GM12873 (cell line): Measurements from ENCODE around the gene PVALB.

Experiments
- CTCF ChIP-seq: IDR thresholded peaks from 2 replicates; pipeline ENCODE4 v1.5.1; 2012; ENCODE audit warnings: low read depth, mild to moderate bottlenecking, moderate library complexity, low read length, control low read depth; ENCODE audit not compliant: insufficient read depth; ENCODE audit errors: missing control alignments

The PVALB gene

GRCh38 chr22:36819112-36819511 lies 2.3 kb upstream of the PVALB start:
- TF ChIP-seq CTCF = no peak

DNA sequence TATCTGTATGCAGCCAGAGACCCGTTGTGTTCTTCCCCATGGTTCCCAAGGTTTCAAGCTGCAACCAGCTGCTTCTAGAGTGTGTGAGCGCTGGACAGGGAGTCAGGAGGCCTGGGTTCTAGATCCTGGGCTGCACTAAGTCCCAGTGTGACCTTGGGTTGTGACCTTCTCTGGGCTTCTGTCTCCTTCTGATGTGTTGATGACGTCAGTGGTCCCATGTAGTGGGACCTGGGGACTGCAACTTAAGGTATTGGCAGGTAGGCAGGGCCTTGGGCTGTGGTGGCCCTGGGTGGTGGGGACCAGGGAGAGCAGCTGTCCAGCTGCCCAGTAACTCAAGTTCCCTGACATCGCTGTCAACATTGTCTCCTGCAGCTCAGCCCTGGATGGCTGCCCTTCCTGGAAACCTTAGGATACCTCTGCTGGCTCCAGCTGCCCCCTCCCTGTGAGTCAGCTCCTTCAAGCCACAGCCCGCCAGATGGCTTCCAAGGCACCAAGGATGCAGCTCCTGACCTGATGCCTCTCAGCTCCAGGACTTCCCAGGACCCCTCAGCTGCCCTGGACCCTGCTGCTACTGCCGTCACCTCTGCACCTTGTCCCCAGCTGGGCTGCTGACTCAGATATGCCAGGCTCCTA lies 1.3 kb upstream of the PVALB start:
- TF ChIP-seq CTCF = no peak

DNA sequence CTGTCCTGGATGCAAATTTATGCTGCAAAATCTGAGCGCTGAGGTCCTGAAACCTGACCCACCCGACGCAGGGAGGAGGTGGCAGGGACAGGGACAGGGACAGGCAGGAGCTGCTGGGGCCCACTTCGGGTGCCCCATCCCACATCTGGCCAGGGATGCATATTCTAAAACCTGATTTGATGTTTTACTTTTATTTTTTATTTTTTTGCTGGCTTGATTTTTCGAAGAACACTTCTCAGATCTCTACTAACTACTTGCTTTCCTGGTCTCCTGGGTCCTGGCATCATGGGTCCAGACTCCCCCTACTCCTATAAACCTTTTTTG lies 652 bp upstream of the PVALB start:
- no peak for TF ChIP-seq CTCF

GRCh38 chr22:36816339-36816635 lies 548 bp downstream of the PVALB start:
- TF ChIP-seq CTCF = no peak

DNA sequence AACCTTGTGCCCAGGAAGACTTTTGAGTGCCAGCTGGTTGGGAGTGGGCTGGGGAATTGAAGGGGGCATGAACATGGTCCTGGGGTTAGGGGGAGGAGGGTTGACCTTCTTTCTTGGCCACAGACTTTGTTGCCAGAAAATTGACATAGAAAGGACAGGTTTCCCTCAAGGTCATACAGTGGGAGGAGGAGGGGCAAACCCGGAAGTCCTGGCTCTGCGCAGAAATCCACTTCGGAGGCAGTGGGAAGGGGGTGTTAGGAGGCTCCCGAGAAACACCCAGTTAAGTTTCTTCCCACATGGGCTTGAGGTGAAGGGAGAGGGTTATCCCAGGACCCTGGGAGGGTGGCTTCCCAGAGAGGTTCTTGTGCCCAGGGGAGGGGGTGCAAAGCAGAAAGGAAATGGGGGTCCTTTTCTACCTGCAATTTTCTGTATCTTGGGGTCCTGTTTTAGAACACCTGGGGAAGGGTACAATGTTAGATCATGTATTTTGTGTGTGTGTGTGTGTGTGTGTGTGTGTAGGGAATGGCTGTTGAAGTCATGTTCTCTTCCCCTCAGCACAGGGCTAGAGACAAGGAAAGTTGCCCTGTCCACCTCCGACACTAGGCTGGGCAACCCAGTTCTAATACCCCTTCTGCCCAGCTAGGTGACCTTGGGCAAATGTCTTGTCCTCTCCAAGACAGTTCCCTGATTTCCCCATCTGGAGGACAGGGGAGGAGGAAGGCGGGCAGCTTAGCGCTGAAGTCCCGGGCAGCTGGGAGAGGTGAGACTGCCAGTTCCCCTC lies 1.1 kb downstream of the PVALB start:
- TF ChIP-seq CTCF = no peak

DNA sequence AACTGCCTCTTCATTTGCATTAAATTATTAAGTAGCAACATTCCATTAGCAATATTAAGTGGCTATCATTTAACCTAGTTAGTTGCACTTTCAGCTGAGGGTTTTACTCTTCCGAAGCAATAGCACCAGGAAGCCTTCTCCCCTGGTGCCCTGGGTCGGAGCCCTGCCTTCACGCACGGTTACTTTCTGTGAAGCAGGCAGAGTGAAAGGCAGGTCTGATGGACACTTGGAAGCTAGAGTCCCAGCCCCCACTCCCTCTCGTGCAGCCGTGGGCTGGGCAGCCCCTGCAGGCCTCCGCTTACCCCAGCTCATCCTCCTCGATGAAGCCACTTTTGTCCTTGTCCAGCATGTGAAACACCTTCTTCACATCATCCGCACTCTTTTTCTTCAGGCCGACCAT lies 2.0 kb downstream of the PVALB start:
- TF ChIP-seq CTCF = no peak

DNA sequence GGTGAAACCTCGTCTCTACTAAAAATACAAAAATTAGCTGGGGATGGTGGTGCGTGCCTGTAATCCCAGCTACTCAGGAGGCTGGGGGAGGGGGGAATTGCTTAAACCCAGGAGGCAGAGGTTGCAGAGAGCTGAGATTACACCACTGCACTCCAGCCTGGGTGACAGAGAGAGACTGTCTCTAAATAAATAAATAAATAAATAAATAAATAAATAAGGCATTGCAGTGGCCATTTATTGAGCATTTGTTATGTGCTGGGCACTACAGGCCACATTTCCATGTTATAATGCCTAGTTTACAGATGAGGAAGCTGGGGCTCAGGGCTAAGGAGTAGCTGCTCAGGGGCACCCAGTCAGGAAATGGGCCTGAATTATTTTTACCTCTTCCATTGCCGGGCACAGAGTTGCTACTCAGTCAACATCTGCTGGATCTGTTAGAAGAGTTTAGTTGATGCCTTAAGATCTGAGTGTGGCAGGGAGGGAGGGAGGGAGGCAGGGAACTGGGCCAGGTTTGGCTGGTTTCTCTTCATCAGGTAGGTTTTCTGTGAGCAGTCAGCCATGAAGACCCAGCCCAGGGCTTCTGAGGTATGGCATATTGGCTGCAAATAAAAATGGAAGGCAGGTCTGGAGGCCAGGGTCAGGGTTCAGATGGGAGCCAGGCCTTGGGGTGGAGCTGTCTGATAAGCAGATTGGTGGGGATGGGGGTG lies 5.6 kb downstream of the PVALB start:
- TF ChIP-seq CTCF = no peak
